Stimulated activated CD8-positive, alpha-beta memory T cell treated with anti-CD3 and anti-CD28 coated beads, Interleukin-15, amount 100 ng/mL, for 24 hours (primary cell): ENCODE results near the gene HYDIN.
"Not testable (repeated sequence)": the region's sequence is repeated elsewhere in the genome, so short reads cannot be mapped to it uniquely, and the experiment has no call there.

Source experiments
- DNase-seq: peaks from one replicate; pipeline ENCODE4 v3.0.0-alpha.2; 2020; ENCODE audit warnings: low read depth

The HYDIN gene

GRCh38 chr16:71105881-71106280 is 124.6 kb downstream of the HYDIN start:
- DNase-seq, result not testable (repeated sequence)

DNA sequence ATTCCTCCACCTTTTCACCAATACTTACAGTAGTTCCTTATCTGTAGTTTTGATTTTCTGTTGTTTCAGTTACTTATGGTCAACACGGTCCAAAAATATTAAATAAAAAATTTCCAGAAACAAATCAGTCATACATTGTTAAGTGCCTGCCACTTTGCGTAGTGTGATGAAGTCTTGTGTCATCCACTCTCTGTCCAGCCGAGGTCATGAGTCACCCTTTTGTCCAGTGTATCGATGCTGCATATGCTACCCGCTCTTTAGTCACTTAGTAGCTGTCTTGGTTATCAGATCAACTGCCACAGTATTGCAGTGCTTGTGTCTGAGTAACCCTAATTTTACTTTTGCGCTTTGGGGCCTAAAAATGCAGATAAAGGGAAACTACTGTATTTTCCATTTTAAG is 146.9 kb downstream of the HYDIN start:
- not testable (repeated sequence) for DNase-seq

DNA sequence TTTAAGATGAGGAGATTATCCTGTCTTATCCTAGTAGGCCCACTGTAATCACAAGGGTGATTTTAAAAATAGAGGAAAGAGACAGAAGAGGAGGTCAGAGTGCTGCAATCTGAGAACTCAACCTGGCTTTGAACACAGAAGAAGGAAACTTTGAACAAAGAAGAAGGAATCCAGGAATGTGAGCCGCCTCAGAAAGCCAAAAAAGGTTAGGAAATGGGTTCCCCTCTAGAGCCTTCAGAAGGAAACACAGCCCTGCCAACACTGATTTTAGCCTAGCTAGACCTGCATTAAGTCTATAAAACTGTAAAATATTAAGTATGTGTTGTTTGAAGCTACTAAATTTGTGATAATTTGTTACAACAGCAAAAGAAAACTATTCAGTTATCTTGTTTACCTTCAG is 149.7 kb downstream of the HYDIN start:
- DNase-seq, result not testable (repeated sequence)

- not testable (repeated sequence) for DNase-seq
These were observed 150.3 kb downstream of the HYDIN start for GRCh38 chr16:71080262-71080661.

DNA sequence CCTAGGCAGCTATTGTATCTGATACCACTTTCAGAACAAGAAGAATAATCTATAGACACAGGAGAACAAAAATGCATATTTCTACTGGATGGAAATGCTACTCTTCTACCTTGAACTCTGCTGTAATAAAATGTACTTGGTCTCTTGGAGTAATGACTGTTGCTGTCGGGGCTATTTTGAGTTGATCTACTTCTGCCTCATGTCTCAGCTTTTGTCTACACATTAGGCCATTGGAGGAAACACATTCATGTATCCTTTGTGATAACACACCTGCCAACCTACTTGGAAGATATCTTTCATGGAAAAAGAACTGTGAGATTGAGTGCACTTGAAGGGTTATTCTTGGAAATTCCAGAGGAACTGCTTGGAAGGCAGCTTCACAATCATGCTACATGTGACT is 159.9 kb downstream of the HYDIN start:
- DNase-seq, result not testable (repeated sequence)

- DNase-seq, result not testable (repeated sequence)
These were observed 160.7 kb downstream of the HYDIN start for GRCh38 chr16:71069842-71070241.

- DNase-seq, result not testable (repeated sequence)
These were observed 176.5 kb downstream of the HYDIN start for GRCh38 chr16:71053897-71054609.

DNA sequence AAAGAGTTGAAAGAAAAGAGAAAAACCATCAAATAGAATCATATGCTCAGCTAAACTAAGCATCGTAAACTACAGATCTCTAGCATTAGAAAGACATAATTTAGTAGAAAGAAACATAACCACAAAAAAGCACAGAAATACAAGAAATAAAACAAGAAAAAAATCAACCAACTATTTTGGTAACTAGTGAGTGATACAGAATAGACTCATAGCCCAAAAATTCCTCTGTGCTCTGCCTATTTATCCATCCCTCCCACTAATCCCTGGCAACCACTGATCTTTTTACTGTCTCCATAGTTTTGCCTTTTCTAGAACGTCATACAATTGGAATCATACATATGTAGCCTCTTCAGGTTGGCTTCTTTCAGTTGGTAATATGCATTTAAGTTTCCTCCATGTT is 180.2 kb downstream of the HYDIN start:
- DNase-seq, result not testable (repeated sequence)

- not testable (repeated sequence) for DNase-seq
These were observed 191.0 kb downstream of the HYDIN start for GRCh38 chr16:71039368-71040111.

DNA sequence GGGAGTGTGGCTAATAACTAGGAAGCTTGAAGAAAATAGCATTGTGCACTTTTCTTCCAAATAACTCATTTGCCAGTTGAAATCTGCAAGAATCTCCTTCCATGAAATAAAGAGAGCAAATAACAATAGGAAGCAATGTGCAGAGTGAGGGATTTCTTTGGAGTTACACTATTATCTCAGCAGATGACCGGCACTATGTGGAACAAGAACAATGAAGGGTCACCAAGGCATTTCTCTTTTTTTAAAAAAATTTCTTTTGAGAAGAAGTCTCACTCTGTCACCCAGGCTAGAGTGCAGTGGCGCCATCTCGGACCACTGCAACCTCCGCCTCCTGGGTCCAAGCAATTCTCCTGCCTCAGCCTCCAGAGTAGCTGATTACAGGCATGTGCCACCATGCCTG is 192.1 kb downstream of the HYDIN start:
- DNase-seq, result not testable (repeated sequence)

- not testable (repeated sequence) for DNase-seq
These were observed 192.5 kb downstream of the HYDIN start for GRCh38 chr16:71037987-71038386.

DNA sequence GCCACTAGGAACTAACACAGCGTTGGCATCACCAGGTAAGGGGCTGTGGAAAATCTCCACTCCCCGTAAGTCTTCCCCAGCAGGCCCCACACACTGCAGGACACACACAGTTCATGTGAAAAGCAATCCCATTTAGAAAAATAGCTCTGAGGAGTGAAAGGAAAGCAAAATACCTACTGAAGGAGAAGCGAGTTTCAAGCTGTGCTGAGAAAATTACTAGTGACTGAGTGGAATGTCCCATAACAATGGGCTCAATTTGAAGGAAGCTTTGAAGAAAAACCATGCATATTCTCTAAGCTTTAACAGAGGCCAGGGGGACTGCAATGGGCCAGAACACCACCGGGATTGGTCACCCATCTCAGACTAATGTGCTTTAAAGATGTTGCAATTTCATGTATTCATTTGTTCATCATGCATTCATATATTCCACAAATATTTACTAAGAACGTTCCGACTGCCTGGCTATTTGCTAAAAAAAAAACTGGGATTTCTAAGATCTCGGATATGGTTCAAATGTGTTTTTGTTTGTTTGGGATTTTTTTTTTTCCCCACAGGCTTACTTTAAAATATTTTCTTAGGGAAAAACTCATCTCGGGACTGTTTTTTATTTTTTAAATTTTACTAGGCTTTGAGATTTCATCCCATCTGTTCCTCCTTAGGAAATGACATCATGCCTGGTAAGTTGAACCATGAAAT is 202.3 kb downstream of the HYDIN start:
- DNase-seq, result not testable (repeated sequence)

DNA sequence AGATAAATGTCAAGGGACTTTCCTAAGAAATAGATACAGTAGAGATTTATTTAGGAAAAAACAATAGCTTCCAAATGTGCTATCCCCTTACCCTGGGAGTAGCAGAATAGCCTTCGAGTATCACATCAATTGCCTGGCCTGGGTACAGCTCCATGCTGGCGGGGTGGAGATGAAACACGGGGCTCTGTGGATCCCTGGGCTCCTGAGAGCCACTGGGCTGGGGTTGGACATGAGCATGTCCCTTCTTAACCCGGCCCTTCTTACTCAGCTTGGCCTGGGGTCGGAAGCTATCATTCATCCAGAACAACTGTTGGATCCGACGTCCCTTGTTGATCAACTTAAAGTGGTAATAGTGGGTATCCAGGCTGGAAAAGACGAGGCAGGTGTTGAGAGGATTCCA is 203.0 kb downstream of the HYDIN start:
- DNase-seq, result not testable (repeated sequence)

GRCh38 chr16:71023851-71024439 is 206.6 kb downstream of the HYDIN start:
- not testable (repeated sequence) for DNase-seq

GRCh38 chr16:71021961-71022537 is 208.5 kb downstream of the HYDIN start:
- DNase-seq, result not testable (repeated sequence)

DNA sequence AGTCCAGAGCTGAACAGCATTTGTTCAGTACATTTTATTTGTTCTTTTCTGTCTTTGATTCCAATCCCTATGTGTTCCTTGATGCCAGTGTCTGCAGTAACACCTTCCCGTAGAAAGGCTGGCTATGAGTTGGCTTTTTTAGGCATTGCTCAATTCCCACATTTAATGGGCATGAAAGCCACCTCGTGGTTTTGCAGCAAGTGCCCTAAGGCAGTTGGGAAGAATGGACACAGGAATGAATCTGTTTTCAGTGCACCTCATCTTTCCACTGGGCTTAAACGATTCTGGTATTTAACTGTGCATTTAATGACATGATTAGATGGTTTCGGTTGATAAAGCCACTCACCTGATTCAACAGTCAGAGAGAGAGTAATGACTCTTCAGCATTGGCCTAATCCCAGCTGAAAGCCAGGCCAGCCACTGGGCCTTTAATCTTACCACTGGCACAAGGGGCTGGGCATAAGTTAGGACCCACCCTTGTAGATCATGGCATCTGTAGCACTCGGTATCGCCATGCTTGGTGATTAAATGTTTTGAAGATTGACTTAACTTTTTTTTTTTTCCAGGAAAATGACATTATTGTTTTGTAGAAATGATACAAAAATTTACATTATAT is 211.3 kb downstream of the HYDIN start:
- DNase-seq, result not testable (repeated sequence)

DNA sequence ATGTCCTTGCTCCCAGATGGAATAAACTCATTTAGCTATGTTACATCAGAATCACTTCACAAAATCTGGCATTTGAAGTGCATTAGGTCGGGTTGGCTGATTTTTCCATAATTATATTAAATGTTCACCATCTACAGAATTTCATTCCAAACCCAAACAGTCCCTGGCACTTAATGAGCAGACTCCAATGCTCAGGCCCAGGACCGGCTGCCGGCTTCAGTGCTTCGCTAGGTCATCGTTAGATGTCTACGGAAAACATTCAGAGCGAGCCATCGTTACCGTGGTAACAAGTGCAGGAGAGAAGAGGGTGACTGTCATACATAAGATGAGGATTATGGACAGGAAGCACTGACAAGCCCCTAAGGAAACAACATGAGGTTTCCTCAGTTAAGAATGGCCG is 215.1 kb downstream of the HYDIN start:
- DNase-seq, result not testable (repeated sequence)

DNA sequence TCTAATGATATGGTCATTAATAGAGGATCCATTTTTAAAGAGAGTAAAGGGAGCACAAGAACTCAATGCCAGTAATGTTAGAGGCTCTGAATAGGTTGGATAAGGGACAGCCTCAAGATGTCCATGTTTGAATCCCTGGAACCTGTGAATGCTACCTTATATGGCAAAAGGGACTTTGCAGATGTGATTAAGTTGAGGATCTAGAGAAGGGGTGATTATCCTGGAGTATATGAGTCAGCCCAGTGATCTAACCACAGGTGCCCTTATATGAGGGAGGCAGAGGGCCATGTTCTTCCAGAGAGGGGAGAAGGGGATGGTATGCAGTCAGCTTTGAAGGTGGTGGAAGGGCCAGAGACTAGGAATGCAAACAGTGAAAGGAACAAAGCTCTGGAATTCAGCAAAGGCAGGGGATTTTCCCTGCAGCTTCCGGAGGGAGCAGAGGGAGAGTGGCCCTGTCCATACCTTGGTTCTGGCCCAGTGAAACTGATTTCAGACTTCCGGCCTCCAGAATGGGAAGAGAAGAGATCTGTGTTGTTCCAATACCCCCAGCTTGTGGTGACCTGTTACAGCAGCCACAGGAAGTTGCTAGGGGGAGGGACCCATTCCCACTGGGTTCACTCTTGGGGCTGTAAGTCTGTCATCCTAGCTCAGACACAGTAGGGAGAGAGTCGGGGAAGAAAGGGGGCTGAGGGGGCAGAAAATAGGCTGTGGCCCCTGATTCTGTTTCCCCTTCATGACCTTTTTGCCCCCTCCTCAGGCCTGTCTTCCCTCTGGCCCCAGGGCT is 220.9 kb downstream of the HYDIN start:
- not testable (repeated sequence) for DNase-seq

DNA sequence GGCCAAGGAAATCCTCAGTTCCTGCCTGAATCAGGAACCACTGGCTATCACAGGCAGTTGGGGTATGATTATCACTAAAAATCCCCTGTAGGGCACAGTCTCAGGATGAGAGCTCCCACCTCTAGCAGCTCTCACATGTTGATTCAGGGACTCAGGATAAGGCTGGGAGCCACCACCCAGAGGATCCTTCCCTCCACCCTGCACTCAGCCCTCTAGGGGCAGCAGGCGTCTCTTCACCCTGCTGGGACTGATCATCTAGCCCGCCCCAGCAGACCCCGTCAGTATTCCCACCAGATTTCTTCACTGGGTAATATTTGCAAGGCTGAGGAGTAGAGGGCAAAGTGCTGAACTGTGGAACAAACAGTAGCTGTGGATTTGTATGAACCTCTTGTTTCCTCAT is 224.0 kb downstream of the HYDIN start:
- DNase-seq, result not testable (repeated sequence)

DNA sequence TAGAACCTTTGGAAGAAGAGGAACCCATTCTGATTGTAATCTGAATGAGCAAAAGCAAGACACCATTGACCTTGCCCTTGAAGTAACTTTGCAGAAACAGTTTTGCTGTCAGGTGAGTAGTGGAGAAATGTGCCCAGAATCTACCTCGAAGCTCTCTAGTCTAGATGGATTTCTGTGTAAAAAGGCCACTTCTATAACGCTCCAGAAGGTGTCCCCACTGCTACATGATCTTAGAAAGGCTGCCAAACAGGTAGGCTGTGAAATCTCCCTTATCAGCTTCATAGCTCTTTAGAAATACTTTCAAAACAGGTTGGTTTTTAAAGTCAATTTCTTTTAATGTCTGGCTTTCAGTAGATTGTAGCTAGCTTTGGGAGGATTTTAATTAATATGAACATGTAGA is 230.8 kb downstream of the HYDIN start:
- DNase-seq, result not testable (repeated sequence)

- DNase-seq, result not testable (repeated sequence)
These were observed 234.7 kb downstream of the HYDIN start for GRCh38 chr16:70995799-70996198.
